NCI-H187 (cell line): ENCODE measurements around the gene CNOT4.
"Not testable (repeated sequence)": the region's sequence is repeated elsewhere in the genome, so short reads cannot be mapped to it uniquely, and the experiment has no call there.

Source experiments
- DNase-seq, 2 experiments: peaks; one replicate each; lab custom pipeline; 2025; lab: John Stamatoyannopoulos, UW

Gene CNOT4

GRCh38 chr7:135454060-135454459 is 55.8 kb downstream of the CNOT4 start:
- DNase-seq = no peak

- DNase-seq = no peak
Measured at GRCh38 chr7:135449436-135449835, 60.5 kb downstream of the CNOT4 start.

DNA sequence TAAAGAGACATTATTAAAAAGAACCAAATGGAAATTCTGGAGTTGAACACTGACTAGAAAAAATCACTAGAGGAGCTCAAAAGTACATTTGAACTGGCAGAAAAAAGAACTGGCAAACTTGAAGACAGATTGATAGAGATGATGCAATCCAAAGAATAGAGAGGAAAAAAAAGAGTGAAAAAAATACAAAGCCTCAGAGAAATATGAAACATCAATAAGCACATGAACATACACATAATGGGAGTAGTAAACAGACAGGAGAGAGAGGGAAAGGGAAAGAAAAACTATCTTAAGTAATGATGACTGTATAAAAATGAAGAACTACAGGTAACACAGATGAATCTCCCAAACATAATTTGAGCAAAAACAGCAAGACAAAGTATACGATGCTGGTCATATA is 61.1 kb downstream of the CNOT4 start:
- DNase-seq = no peak

- peak; percentile 39 to 40 for DNase-seq
Measured at GRCh38 chr7:135447748-135448147, 62.2 kb downstream of the CNOT4 start.

DNA sequence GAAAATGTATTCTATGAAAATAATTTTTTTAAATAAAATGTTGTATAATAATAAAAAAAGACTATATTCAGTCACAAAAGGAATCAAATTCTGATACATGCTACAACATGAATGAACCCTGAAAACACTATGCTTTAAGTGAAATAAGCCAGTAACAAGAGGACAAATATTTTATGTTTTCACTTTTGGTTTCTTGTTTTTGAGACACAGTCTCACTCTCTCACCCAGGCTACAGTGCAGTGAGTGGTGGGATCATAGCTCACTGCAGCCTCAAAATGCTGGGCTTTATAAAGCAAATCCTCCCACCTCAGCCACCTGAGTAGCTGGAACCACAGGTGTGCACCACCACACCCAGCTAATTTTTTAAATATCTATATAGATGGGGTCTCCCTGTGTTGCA is 64.2 kb downstream of the CNOT4 start:
- DNase-seq = no peak

- DNase-seq = not testable (repeated sequence)
Measured at GRCh38 chr7:135445266-135445665, 64.6 kb downstream of the CNOT4 start.

DNA sequence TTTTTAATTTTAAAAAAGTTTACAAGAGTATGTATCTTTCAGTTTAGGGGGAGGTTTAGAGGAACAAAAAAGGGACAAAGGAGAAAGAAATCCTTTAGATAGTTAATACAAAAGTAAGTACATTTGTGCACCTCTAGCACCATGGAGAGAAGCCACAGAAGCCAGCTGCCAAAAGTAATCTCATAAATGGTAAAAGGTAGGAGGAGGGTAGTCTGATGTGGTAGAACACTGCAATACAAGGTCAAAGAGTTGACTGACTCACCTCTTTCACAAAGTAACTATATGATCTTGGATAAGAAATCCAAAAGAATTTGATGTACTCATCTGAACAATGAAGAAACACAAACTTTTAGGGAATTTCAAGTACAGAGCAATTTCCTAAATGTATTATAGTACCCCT is 68.1 kb downstream of the CNOT4 start:
- no peak for DNase-seq

DNA sequence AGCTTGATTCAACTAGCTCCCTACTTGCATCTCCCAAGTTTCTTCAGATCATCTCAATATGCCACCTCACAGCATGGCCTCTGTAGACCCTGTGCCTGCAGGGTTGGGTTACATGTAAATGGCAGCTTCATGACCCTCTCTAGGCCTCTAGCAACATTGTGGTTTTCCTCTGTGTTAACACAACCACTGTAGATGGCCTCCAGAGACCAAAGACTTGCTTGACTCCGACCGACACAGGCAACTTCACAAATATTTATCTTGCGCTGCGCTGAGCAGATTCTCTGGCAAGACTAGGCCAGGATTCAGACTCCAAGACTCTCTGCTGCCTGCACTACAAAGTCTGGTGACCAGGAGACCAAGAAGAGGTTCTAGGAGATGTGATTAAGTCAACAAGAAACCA is 75.9 kb downstream of the CNOT4 start:
- DNase-seq = no peak

DNA sequence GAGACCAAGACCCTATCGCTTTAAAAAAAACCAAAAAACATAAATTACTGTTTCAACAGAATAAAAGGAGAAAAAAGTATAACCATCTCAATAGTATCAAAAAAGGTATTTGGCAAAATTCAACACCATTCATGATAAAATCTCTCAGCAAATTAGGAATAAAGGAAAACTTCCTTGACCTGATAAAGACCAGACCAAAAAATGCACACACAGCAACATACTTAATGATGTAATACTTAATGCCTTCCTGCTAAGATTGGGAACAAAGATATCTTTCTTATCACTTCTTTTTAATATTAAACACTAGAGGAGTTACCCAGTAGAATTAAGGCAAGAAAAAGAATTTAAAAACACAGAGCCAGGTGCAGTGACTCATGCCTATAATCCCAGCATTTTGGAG is 79.3 kb downstream of the CNOT4 start:
- no peak for DNase-seq

- DNase-seq = no peak
Measured at GRCh38 chr7:135428879-135429278, 81.0 kb downstream of the CNOT4 start.

- no peak for DNase-seq
Measured at GRCh38 chr7:135428011-135428410, 81.9 kb downstream of the CNOT4 start.

DNA sequence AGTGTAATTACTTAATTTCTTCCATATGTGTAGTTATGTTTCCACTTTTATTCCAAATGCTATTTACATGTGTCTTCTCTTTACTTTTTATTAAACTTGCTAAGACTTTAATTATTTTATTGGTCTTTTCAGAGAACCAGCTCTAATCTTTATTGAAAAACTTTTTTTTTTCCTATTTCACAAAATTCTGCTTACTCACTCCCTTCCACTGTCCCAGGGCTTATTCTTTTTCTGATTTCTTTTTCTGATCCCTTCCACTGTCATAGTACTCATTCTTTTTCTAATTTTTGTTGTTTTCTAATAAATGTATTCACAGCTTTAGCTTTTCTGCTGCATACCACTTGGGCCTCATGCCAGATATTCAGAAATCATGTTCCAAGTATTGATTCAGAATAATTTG is 82.7 kb downstream of the CNOT4 start:
- DNase-seq = no peak

- DNase-seq = no peak
Measured at GRCh38 chr7:135425036-135425435, 84.9 kb downstream of the CNOT4 start.

DNA sequence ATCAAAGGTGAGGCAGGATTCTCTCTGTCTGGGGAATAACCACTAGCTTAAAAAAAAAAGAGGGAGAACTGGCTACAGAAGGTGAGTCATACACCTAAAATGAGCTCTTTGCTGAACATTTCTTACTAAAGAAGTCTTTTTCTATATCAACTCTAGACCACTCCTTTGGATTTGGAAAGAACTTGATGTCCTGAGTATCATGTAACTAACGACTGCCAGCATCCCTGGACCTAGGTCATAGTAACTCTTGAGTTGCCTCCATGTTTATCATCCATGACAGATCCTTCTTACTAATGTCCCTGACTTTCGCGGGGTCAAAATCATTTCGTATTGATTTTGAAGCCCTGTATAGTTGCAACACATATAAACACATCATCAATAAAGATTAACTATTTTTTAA is 89.1 kb downstream of the CNOT4 start:
- no peak for DNase-seq

GRCh38 chr7:135416431-135416830 is 93.5 kb downstream of the CNOT4 start:
- no peak for DNase-seq

- DNase-seq = no peak
Measured at GRCh38 chr7:135414850-135415439, 95.0 kb downstream of the CNOT4 start.

DNA sequence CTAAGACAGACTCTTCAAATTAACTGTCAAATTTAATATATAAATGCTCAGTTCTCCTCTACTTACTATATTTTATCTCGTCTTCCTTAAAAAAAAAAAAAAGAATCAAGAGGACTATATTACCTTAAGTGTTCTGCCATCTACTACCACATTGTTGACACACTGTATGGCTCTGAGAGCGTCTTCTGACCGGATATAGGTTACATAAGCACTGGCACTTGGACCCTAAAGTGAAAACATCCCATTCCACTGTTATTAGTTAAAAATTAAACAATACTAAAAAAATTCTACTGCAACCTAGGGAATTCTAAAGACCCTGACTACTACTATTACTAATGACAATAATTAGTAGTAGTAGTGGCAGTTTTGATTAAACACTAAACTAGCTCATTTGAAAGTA is 95.7 kb downstream of the CNOT4 start:
- DNase-seq = no peak

DNA sequence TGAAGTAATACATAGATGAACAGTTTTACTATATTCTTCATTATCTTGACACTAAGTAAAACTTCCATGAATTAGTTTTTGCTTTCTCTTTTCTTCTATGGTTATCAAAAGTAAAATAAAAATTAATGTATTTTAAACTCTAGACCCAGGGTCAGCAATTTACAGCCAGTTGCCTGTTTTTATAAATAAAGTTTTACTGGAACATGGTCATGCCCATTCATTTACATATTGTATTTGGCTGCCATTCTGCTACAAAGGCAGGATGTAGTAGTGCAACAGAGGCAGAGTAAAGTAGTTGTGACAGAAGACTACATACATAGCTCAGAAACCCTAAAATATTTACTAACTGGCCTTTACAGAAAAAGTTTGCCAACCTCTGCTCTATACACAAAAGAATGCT is 98.8 kb downstream of the CNOT4 start:
- DNase-seq = no peak

DNA sequence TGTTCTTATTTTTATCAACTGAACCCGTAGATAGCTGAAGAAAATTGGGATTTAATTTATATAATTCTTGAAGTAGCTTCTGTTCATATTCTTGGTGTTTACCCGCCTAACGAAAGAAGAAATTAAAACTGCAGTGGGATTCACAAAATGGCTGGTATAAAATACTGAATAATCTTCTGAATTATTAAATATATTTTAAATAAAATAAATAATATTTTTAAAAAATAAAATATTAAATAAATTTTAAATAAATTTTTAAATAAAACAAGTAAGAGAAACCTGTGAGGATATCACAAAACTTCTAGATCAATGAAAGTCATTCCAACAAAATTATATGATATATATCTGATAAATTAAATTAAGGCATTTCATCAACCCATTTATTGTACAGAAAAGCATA is 99.4 kb downstream of the CNOT4 start:
- no peak for DNase-seq

GRCh38 chr7:135409845-135410542 is 99.9 kb downstream of the CNOT4 start:
- DNase-seq = no peak

GRCh38 chr7:135407884-135408283 is 102.0 kb downstream of the CNOT4 start:
- DNase-seq = no peak

GRCh38 chr7:135406918-135407317 is 103.0 kb downstream of the CNOT4 start:
- no peak for DNase-seq

GRCh38 chr7:135405969-135406368 is 103.9 kb downstream of the CNOT4 start:
- DNase-seq = no peak

GRCh38 chr7:135403302-135403701 is 106.6 kb downstream of the CNOT4 start:
- DNase-seq = no peak
